Smooth muscle cell (in vitro differentiated cells): ENCODE data around the gene TRIM36. TPM values are rescaled to one million over a fixed set of nuclear protein-coding genes. Genes with fewer than 3 reads are reported as not detected.

Experiments
- DNase-seq: peaks from one replicate; lab custom pipeline; 2025; ENCODE audit not compliant: unreplicated experiment; lab: John Stamatoyannopoulos, UW
- H2AFZ ChIP-seq: fragments of 200-600 bp; sonication (generic); 2 replicates; pipeline ENCODE4 v1.6.0; 2016; ENCODE audit warnings: antibody characterized with exemption, low read depth, mild to moderate bottlenecking
- H3F3A ChIP-seq: fragments of 200-600 bp; sonication (generic); 2 replicates; pipeline ENCODE4 v1.6.0; 2017; ENCODE audit warnings: antibody characterized with exemption, low read depth
- H3K27ac ChIP-seq: fragments of 200-600 bp; sonication (generic); 2 replicates; pipeline ENCODE4 v1.5.1; 2016; ENCODE audit warnings: low read depth, mild to moderate bottlenecking
- H3K27me3 ChIP-seq: fragments of 200-600 bp; sonication (generic); 2 replicates; pipeline ENCODE4 v1.6.1; 2016; ENCODE audit warnings: low read depth, mild to moderate bottlenecking
- H3K36me3 ChIP-seq: fragments of 200-600 bp; sonication (generic); 2 replicates; pipeline ENCODE4 v1.5.1; 2016; ENCODE audit warnings: low read depth
- H3K4me1 ChIP-seq: fragments of 200-600 bp; sonication (generic); 2 replicates; pipeline ENCODE4 v1.5.1; 2016; ENCODE audit warnings: low read depth
- H3K4me2 ChIP-seq: fragments of 200-600 bp; sonication (generic); 2 replicates; pipeline ENCODE4 v1.6.0; 2016; ENCODE audit warnings: mild to moderate bottlenecking
- H3K4me3 ChIP-seq: fragments of 200-600 bp; sonication (generic); 2 replicates; pipeline ENCODE4 v1.5.1; 2016; ENCODE audit warnings: mild to moderate bottlenecking
- H3K79me2 ChIP-seq: fragments of 200-600 bp; sonication (generic); 2 replicates; pipeline ENCODE4 v1.6.0; 2016; ENCODE audit warnings: low read depth, mild to moderate bottlenecking
- H3K9ac ChIP-seq: fragments of 200-600 bp; sonication (generic); 2 replicates; pipeline ENCODE4 v1.6.0; 2016; ENCODE audit warnings: low read depth
- H3K9me3 ChIP-seq: fragments of 200-600 bp; sonication (generic); replicated peaks from 2 replicates; pipeline ENCODE4 v1.5.1; 2016; ENCODE audit warnings: low read depth
- H4K20me1 ChIP-seq: fragments of 200-600 bp; sonication (generic); 2 replicates; pipeline ENCODE4 v1.6.0; 2016; ENCODE audit warnings: low read depth
- WGBS: methylation state at CpG from one replicate; pipeline ENCODE4 v1.1.7; 2016; ENCODE audit warnings: low lambda C conversion rate; 5-methylcytosine and 5-hydroxymethylcytosine counted together
- polyA plus RNA-seq: library from polyadenylated mRNA; unstranded; fragments of >200 nt; fragmentation: Nextera tagmentation; extraction: Ambion mirVana; gene quantifications from 2 replicates; pipeline ENCODE4 v1.2.1, GENCODE V29; 2016
- total RNA-seq: library from RNA; depleted of rRNA; stranded (reverse); fragments of >200 nt; gene quantifications from 2 replicates; pipeline ENCODE4 v1.2.3, GENCODE V29; 2014
- TF ChIP-seq, protein P1 (sequence below): fragments of 200-600 bp; sonication (generic); IDR thresholded peaks from 2 replicates; pipeline ENCODE4 v1.5.1; 2017; ENCODE audit warnings: borderline replicate concordance, mild to moderate bottlenecking, antibody characterized with exemption; ENCODE audit not compliant: insufficient read depth, poor library complexity, severe bottlenecking

Gene TRIM36
- total and polyA plus RNA-seq, 2 experiments from 2014 or later: 0.86 to 2.1 TPM

DNA sequence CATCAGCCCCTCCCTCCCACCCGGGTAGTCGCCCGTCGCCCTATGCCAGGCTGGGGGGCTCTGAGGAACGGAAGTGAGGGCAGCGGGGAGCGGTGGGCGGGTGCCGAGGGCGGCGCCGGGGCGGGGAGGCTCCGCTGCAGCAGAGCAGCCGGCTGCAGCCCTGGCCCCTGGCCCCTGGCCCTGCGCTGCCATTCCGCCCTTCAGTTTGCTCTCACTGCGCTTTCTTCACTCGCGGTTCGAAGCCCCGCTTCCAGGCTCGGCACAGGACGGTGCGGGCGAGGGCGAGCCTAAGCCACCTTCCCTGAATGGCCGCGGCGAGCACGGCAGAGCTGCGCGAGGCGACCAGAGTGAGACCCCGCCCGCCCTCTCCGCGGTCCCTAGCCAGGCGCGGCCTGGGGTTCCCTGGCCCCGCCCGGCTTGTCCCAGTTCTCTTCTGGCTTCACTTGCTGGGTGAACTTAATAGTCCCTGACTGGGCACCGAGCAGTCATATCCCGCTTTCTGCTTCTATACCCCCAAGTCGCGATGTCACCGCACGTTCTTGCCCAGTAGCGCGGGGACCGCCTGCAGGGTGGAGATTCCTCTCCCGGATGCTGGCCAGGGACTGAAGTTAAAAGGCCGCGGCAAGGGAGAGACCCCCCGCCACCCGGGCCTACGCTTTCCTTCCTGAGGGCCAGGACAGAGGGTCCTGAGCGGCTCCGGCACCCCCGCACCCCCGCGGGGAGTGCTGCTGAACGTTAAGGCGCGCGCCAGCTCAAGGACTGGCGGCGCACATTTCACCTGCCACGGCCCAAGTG, 623 bp upstream of the TRIM36 start:
- no peak overlapping the region for H3K27ac ChIP-seq
- peaks cover 9% of the 10 kb centered on the region for H3K4me1 ChIP-seq
- H3K79me2 ChIP-seq: no peaks in the 10 kb centered on the region
- peak overlapping the region; percentile 94 for H3K4me2 ChIP-seq
- H3K9me3 ChIP-seq: no peaks in the 10 kb centered on the region
- H3F3A ChIP-seq: no peaks in the 10 kb centered on the region
- peak overlapping the region; percentile 87 for H2AFZ ChIP-seq
- H3K36me3 ChIP-seq: no peaks in the 10 kb centered on the region
- H4K20me1 ChIP-seq: no peaks in the 10 kb centered on the region
- H3K4me3 ChIP-seq: peak overlapping the region; percentile 73
- TF ChIP-seq, protein P1, sequence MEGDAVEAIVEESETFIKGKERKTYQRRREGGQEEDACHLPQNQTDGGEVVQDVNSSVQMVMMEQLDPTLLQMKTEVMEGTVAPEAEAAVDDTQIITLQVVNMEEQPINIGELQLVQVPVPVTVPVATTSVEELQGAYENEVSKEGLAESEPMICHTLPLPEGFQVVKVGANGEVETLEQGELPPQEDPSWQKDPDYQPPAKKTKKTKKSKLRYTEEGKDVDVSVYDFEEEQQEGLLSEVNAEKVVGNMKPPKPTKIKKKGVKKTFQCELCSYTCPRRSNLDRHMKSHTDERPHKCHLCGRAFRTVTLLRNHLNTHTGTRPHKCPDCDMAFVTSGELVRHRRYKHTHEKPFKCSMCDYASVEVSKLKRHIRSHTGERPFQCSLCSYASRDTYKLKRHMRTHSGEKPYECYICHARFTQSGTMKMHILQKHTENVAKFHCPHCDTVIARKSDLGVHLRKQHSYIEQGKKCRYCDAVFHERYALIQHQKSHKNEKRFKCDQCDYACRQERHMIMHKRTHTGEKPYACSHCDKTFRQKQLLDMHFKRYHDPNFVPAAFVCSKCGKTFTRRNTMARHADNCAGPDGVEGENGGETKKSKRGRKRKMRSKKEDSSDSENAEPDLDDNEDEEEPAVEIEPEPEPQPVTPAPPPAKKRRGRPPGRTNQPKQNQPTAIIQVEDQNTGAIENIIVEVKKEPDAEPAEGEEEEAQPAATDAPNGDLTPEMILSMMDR: no peak
- no peak for DNase-seq
- H3K27me3 ChIP-seq: peaks cover 65% of the 10 kb centered on the region
- H3K9ac ChIP-seq: no peak overlapping the region
- 2% methylated on average over 39 of the region's 69 CpGs for WGBS

DNA sequence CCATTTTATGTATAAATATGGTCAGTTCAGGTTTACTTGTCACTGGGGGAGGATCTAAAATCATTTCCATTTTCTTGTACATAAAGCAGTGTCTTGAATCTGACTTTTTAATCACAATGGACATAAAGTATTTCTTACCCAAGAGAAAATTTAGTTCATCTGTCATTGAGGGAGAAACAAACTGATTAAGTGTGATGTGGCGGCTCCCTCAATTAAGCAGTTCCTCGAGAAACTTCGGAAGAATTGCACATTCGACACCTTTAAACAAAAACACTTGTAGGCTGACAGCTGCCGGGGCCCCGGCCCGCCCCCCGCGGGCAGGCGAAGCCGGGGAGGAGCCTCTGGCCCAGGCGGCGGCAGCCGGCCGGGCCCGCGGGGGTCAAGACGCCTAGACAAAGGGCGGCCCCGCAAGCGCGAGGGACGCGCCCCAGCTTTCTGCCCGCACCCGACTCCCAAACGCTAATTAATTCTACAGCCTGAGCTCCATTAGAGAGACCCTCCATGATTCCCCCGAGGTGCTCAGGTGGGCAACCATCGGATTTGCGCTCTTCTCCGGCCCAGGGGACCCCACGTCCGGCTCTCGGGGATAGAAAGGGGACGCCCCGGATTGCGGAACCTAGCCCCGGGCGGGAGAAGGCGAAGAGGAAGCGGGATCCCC, 750 bp downstream of the TRIM36 start:
- TF ChIP-seq, protein P1: no peak
- Histone ChIP-seq H3K9ac (no peak overlapping the region), H3K36me3 (no peaks in the 10 kb centered on the region), H3K27me3 (peaks cover 52% of the 10 kb centered on the region), H3K4me2 (peak overlapping the region; percentile 94), H2AFZ (peak overlapping the region; percentile 87), H3F3A (no peaks in the 10 kb centered on the region), H3K79me2 (no peaks in the 10 kb centered on the region), H3K27ac (no peak overlapping the region), H4K20me1 (no peaks in the 10 kb centered on the region), H3K9me3 (no peaks in the 10 kb centered on the region), H3K4me3 (peak overlapping the region; percentile 73), H3K4me1 (peaks cover 9% of the 10 kb centered on the region)
- no peak for DNase-seq
- WGBS: 1% methylated on average over 41 of the region's 41 CpGs

DNA sequence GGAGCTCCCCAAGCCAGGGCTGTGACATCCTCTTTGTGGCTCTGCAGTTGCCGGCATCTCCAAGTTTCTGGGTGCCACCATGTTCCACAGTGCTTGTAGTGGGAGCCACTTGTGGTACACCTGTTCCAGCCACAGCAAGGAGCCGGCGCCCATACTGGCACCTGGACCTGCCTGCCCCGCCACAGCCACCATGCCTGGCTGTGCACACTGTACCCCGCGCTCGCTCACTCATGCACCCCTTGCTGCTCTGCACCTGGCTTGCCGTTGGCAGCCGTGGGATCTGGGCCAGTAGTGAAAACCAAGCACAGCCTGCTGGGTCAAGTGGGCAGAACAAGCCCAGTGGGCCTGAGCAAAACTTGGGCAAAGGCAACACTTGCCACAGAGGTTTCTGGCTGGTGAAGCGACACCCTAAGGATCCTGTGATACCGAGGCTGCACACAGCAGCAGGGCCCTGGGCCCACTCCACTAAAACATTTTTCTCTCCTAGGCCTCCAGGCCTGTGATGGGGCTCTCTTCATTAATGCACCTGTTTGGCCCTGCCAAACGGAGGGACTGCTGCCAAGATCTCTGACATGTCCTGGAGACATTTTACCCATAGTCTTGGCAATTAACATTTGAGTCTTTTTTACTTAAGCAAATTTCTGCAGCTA, 2.8 kb downstream of the TRIM36 start:
- no peak overlapping the region for H2AFZ ChIP-seq
- WGBS: 97% methylated on average over 12 of the region's 12 CpGs
- H3K4me2 ChIP-seq: no peak overlapping the region
- TF ChIP-seq, protein P1: no peak
- peaks cover 9% of the 10 kb centered on the region for H3K4me1 ChIP-seq
- no peaks in the 10 kb centered on the region for H4K20me1 ChIP-seq
- H3K9me3 ChIP-seq: no peaks in the 10 kb centered on the region
- no peaks in the 10 kb centered on the region for H3F3A ChIP-seq
- H3K27ac ChIP-seq: no peak overlapping the region
- H3K4me3 ChIP-seq: no peak overlapping the region
- no peaks in the 10 kb centered on the region for H3K79me2 ChIP-seq
- no peak overlapping the region for H3K9ac ChIP-seq
- no peak for DNase-seq
- peaks cover 31% of the 10 kb centered on the region for H3K27me3 ChIP-seq
- no peaks in the 10 kb centered on the region for H3K36me3 ChIP-seq
